Neural progenitor cell (in vitro differentiated cells): ENCODE results near the gene KCNS1. TPM values are rescaled to one million over a fixed set of nuclear protein-coding genes. Genes with fewer than 3 reads are reported as not detected.
"Not testable (repeated sequence)": the region's sequence is repeated elsewhere in the genome, so short reads cannot be mapped to it uniquely, and the experiment has no call there.

Experiments
- DNase-seq: peaks from one replicate; pipeline ENCODE4 v3.0.0-alpha.2; 2016; ENCODE audit warnings: low spot score
- H2AFZ ChIP-seq: fragments of 200-600 bp; sonication (generic); replicated peaks from 2 replicates; pipeline ENCODE4 v1.6.1; 2016; ENCODE audit warnings: antibody characterized with exemption
- H3F3A ChIP-seq: fragments of 200-600 bp; sonication (generic); 2 replicates; pipeline ENCODE4 v1.6.1; 2016; ENCODE audit warnings: antibody characterized with exemption, low read depth
- H3K27ac ChIP-seq: fragments of 200-600 bp; sonication (generic); 2 replicates; pipeline ENCODE4 v1.5.1; 2016; ENCODE audit warnings: mild to moderate bottlenecking
- H3K27me3 ChIP-seq: fragments of 200-600 bp; sonication (generic); 2 replicates; pipeline ENCODE4 v1.6.1; 2016; ENCODE audit warnings: mild to moderate bottlenecking, moderate library complexity
- H3K36me3 ChIP-seq: fragments of 200-600 bp; sonication (generic); 2 replicates; pipeline ENCODE4 v1.5.1; 2016
- H3K4me1 ChIP-seq: fragments of 200-600 bp; sonication (generic); 2 replicates; pipeline ENCODE4 v1.6.1; 2016; ENCODE audit warnings: mixed run types
- H3K4me2 ChIP-seq: fragments of 200-600 bp; sonication (generic); 2 replicates; pipeline ENCODE4 v1.6.1; 2016
- H3K4me3 ChIP-seq: fragments of 200-600 bp; sonication (generic); 2 replicates; pipeline ENCODE4 v1.5.1; 2016
- H3K79me2 ChIP-seq: fragments of 200-600 bp; sonication (generic); 2 replicates; pipeline ENCODE4 v1.6.1; 2016; ENCODE audit warnings: low read depth
- H3K9ac ChIP-seq: fragments of 200-600 bp; sonication (generic); 2 replicates; pipeline ENCODE4 v1.6.1; 2016
- H3K9me3 ChIP-seq: fragments of 200-600 bp; sonication (generic); 2 replicates; pipeline ENCODE4 v1.5.1; 2016; ENCODE audit warnings: low read depth
- H4K20me1 ChIP-seq: fragments of 200-600 bp; sonication (generic); 2 replicates; pipeline ENCODE4 v1.6.1; 2016; ENCODE audit warnings: low read depth
- H3K27ac Mint-ChIP-seq: 3 replicates; pipeline ENCODE4 v1.8.0; 2021; ENCODE audit warnings: mixed read lengths
- H3K27me3 Mint-ChIP-seq: 2 replicates; pipeline ENCODE4 v1.8.0; 2022; ENCODE audit warnings: low read depth, mild to moderate bottlenecking, inconsistent platforms, moderate library complexity, mixed read lengths; ENCODE audit not compliant: insufficient read depth
- H3K36me3 Mint-ChIP-seq: 3 replicates; pipeline ENCODE4 v1.8.0; 2021; ENCODE audit warnings: mixed read lengths
- H3K4me1 Mint-ChIP-seq: 3 replicates; pipeline ENCODE4 v1.8.0; 2021; ENCODE audit warnings: mixed read lengths
- H3K4me3 Mint-ChIP-seq: 3 replicates; pipeline ENCODE4 v1.8.0; 2021; ENCODE audit warnings: mild to moderate bottlenecking, moderate library complexity, mixed read lengths
- H3K9me3 Mint-ChIP-seq: 3 replicates; pipeline ENCODE4 v1.8.0; 2020; ENCODE audit warnings: mixed read lengths
- CTCF ChIP-seq: fragments of 200-600 bp; sonication (generic); IDR thresholded peaks from 2 replicates; pipeline ENCODE4 v1.5.1; 2017; ENCODE audit warnings: antibody characterized with exemption, mild to moderate bottlenecking
- EZH2 ChIP-seq: fragments of 200-600 bp; sonication (generic); IDR thresholded peaks from 2 replicates; pipeline ENCODE4 v1.6.1; 2017; ENCODE audit warnings: antibody characterized with exemption, mild to moderate bottlenecking, moderate library complexity
- EZH2phosphoT487 ChIP-seq: fragments of 200-600 bp; sonication (generic); IDR thresholded peaks from 2 replicates; pipeline ENCODE4 v1.6.1; 2017; ENCODE audit warnings: antibody characterized with exemption
- total RNA-seq: library from RNA; depleted of rRNA; stranded (reverse); fragments of >200 nt; gene quantifications from 2 replicates; pipeline ENCODE4 v1.2.3, GENCODE V29; 2015; ENCODE audit warnings: low replicate concordance

KCNS1 gene
- total RNA-seq, 1 donor from 2014 or later = not detected

- no peak overlapping the region for H3K4me3 ChIP-seq
- H3K27ac Mint-ChIP-seq = no peak overlapping the region
- no peaks in the 10 kb centered on the region for H3K27me3 Mint-ChIP-seq
- no peaks in the 10 kb centered on the region for H3F3A ChIP-seq
- H3K4me3 Mint-ChIP-seq = no peak overlapping the region
- no peaks in the 10 kb centered on the region for H3K4me1 Mint-ChIP-seq
- H2AFZ ChIP-seq = no peak overlapping the region
- no peaks in the 10 kb centered on the region for H3K27me3 ChIP-seq
- DNase-seq = no peak
- H3K79me2 ChIP-seq = no peaks in the 10 kb centered on the region
- H4K20me1 ChIP-seq = no peaks in the 10 kb centered on the region
- H3K9me3 Mint-ChIP-seq = peaks cover 7% of the 10 kb centered on the region
- no peak overlapping the region for H3K9ac ChIP-seq
- H3K36me3 ChIP-seq = no peaks in the 10 kb centered on the region
- H3K9me3 ChIP-seq = no peaks in the 10 kb centered on the region
- H3K4me1 ChIP-seq = no peaks in the 10 kb centered on the region
- H3K36me3 Mint-ChIP-seq = peaks cover 16% of the 10 kb centered on the region
- no peak overlapping the region for H3K4me2 ChIP-seq
- H3K27ac ChIP-seq = no peak overlapping the region
- TF ChIP-seq CTCF = no peak
- no peak for TF ChIP-seq EZH2
- TF ChIP-seq EZH2phosphoT487 = no peak
Measured at GRCh38 chr20:45067087-45067486, 33.8 kb downstream of the KCNS1 start.

- Mint-ChIP-seq H3K4me3 (no peak overlapping the region), H3K9me3 (peaks cover 7% of the 10 kb centered on the region), H3K27me3 (no peaks in the 10 kb centered on the region), H3K4me1 (no peaks in the 10 kb centered on the region), H3K27ac (no peak overlapping the region), H3K36me3 (peaks cover 17% of the 10 kb centered on the region)
- Histone ChIP-seq H3K4me2 (no peak overlapping the region), H3K4me1 (no peaks in the 10 kb centered on the region), H3F3A (no peaks in the 10 kb centered on the region), H3K9me3 (no peaks in the 10 kb centered on the region), H3K79me2 (no peaks in the 10 kb centered on the region), H2AFZ (no peak overlapping the region), H3K4me3 (no peak overlapping the region), H3K9ac (no peak overlapping the region), H3K36me3 (no peaks in the 10 kb centered on the region), H3K27me3 (no peaks in the 10 kb centered on the region), H4K20me1 (no peaks in the 10 kb centered on the region), H3K27ac (no peak overlapping the region)
- DNase-seq = no peak
- no peak for TF ChIP-seq CTCF
- TF ChIP-seq EZH2 = no peak
- TF ChIP-seq EZH2phosphoT487 = no peak
Measured at GRCh38 chr20:45066372-45066771, 34.6 kb downstream of the KCNS1 start.

- no peaks in the 10 kb centered on the region for H3K27me3 ChIP-seq
- H3K9me3 ChIP-seq = no peaks in the 10 kb centered on the region
- Mint-ChIP-seq H3K27me3 (no peaks in the 10 kb centered on the region), H3K9me3 (peaks cover 7% of the 10 kb centered on the region), H3K27ac (no peak overlapping the region), H3K4me1 (no peaks in the 10 kb centered on the region), H3K36me3 (peaks cover 12% of the 10 kb centered on the region), H3K4me3 (no peak overlapping the region)
- H3K9ac ChIP-seq = no peak overlapping the region
- H3K79me2 ChIP-seq = no peaks in the 10 kb centered on the region
- no peaks in the 10 kb centered on the region for H4K20me1 ChIP-seq
- no peak overlapping the region for H3K27ac ChIP-seq
- H3K36me3 ChIP-seq = no peaks in the 10 kb centered on the region
- H2AFZ ChIP-seq = no peak overlapping the region
- no peaks in the 10 kb centered on the region for H3K4me1 ChIP-seq
- DNase-seq = no peak
- no peak for TF ChIP-seq EZH2
- TF ChIP-seq CTCF = no peak
- TF ChIP-seq EZH2phosphoT487 = no peak
- no peak overlapping the region for H3K4me2 ChIP-seq
- H3F3A ChIP-seq = no peaks in the 10 kb centered on the region
- H3K4me3 ChIP-seq = no peak overlapping the region
Measured at GRCh38 chr20:45064812-45065211, 36.1 kb downstream of the KCNS1 start.

- H3K36me3 ChIP-seq, H4K20me1 ChIP-seq, H3K27me3 Mint-ChIP-seq, H3K79me2 ChIP-seq, H3K27ac Mint-ChIP-seq, H3F3A ChIP-seq, H3K4me3 ChIP-seq, H3K9me3 ChIP-seq, H3K4me1 Mint-ChIP-seq, H3K9me3 Mint-ChIP-seq, H2AFZ ChIP-seq, H3K4me3 Mint-ChIP-seq, H3K27ac ChIP-seq, H3K9ac ChIP-seq, H3K4me1 ChIP-seq, H3K27me3 ChIP-seq, H3K4me2 ChIP-seq, DNase-seq: not testable (repeated sequence)
- H3K36me3 Mint-ChIP-seq = peaks cover 12% of the 10 kb centered on the region
Measured at GRCh38 chr20:45063107-45063506, 37.8 kb downstream of the KCNS1 start.
